Large intestine (tissue), 3 donors: Measurements from ENCODE around the gene MED13L. TPM values are rescaled to one million over a fixed set of nuclear protein-coding genes. Genes with fewer than 3 reads are reported as not detected.

Experiments used
- DNase-seq, 2 donors: peaks; one replicate each; pipeline versions ENCODE4 v3.0.0 to v3.0.0-alpha.2; 2013
- H3K27ac ChIP-seq: one replicate; pipeline ENCODE4 v1.5.1; 2013; ENCODE audit warnings: low read length
- H3K27me3 ChIP-seq: 2 replicates; pipeline ENCODE4 v1.6.1; 2013; ENCODE audit warnings: low read length; ENCODE audit not compliant: control insufficient read depth, insufficient read depth
- H3K36me3 ChIP-seq: 2 replicates; pipeline ENCODE4 v1.6.1; 2013; ENCODE audit warnings: low read length; ENCODE audit not compliant: control insufficient read depth, insufficient read depth
- H3K4me1 ChIP-seq: one replicate; pipeline ENCODE4 v1.6.1; 2013; ENCODE audit warnings: low read length; ENCODE audit not compliant: control insufficient read depth, insufficient read depth
- H3K4me3 ChIP-seq: one replicate; pipeline ENCODE4 v1.5.1; 2013; ENCODE audit warnings: low read length
- H3K9me3 ChIP-seq: one replicate; pipeline ENCODE4 v1.6.1; 2013; ENCODE audit warnings: mild to moderate bottlenecking, low read depth, low read length, moderate library complexity; ENCODE audit not compliant: control insufficient read depth
- WGBS: methylation state at CpG from one replicate; pipeline ENCODE4 v1.1.5; 2013; ENCODE audit warnings: low lambda C conversion rate; ENCODE audit not compliant: insufficient coverage; 5-methylcytosine and 5-hydroxymethylcytosine counted together
- polyA plus RNA-seq: library from polyadenylated mRNA; unstranded; fragments of 120-200 nt; gene quantifications from one replicate; pipeline ENCODE4 v1.2.1, GENCODE V29; 2013

Gene MED13L
- polyA plus RNA-seq, 1 donor = 69.3 TPM

DNA sequence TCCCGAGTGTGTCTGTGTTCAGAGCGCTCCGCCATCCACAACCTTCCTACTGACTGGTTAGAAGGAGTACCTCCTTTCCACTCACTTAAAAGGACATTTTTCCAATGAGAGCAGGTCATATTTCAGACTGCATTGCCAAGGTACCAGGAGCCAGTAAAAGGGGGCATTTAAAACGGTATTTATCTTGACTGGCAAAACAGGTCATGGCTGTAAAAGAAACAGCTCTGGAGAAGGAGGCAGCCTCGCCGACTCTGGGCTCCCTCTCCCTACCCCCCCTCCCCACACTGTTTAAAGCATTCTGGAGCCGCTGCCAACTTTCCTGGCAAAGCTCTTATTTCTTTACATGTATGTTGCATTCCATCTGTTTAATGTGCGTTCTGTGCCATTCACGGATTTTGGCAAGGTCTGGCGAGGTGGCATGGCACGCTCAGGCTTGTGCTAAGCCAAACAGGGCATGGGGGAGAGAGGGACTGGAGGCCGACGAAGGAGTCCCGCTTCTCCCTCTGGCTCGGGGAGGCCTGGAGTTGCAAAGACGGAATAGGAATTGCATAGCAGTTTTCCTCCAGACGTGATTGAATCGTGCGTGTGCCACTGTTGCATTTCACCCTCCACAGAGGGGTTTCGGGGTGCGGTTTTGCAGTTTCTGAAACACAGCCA is 41.2 kb upstream of the MED13L start:
- no peaks in the 10 kb centered on the region for H3K27me3 ChIP-seq
- H3K36me3 ChIP-seq = no peaks in the 10 kb centered on the region
- DNase-seq = no peak
- no CpG with 5 or more reads among the region's 21 CpGs for WGBS
- peak overlapping the region; percentile 6 for H3K27ac ChIP-seq
- no peak overlapping the region for H3K4me3 ChIP-seq
- H3K4me1 ChIP-seq = peaks cover 5% of the 10 kb centered on the region
- no peaks in the 10 kb centered on the region for H3K9me3 ChIP-seq

DNA sequence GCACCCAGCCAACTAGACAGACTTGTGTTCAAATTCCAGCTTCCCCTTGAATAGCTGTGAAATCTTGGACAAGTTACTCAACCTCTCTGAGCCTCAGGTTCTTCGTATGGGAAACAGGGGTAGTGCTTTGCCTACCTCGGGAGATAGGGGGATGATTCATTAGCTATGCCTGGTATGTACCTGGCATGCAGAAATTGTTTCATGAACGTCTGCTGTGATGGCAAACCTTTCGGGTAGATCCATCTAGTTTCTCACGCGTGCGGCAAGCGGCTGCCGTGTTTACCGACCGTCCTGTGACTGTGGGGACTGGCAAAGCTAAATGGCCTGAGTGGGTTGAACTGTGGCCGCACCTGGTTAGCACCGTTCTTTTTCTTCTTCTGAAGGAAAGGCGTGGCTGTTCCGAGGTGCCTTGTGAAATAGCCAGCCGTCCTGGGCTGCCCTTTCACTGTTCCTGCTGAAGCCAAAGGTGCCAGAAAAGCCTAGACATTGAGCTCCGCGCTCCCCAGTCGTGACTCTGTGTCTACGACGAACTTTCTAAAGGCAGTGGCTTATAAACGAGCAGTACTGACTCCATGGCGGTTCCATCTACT is 40.6 kb upstream of the MED13L start:
- no peaks in the 10 kb centered on the region for H3K27me3 ChIP-seq
- H3K4me3 ChIP-seq = no peak overlapping the region
- no CpG with 5 or more reads among the region's 23 CpGs for WGBS
- no peak overlapping the region for H3K27ac ChIP-seq
- no peaks in the 10 kb centered on the region for H3K36me3 ChIP-seq
- H3K9me3 ChIP-seq = no peaks in the 10 kb centered on the region
- H3K4me1 ChIP-seq = peaks cover 6% of the 10 kb centered on the region
- DNase-seq = no peak

DNA sequence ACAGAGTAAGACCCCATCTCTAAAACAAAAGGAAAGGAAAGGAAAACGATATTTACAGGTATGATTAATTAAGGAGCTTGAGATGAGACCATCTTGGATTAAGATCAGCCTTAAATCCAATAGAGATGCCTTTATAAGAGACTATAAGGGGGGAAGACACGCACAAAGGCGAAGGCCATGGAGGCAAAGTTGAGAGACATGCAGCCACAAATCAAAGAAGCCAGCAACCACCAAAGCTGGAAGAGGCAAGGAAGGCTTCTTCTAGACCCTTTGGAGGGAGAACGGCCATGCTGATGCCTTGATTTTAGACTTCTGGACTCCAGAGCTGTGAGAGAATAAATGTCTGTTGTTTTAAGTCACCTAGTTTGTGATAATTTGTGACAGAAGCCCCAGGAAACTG is 39.6 kb upstream of the MED13L start:
- 83% methylated on average over 1 of the region's 4 CpGs for WGBS
- H3K36me3 ChIP-seq = no peaks in the 10 kb centered on the region
- no peak for DNase-seq
- no peak overlapping the region for H3K4me3 ChIP-seq
- no peaks in the 10 kb centered on the region for H3K27me3 ChIP-seq
- H3K27ac ChIP-seq = no peak overlapping the region
- no peaks in the 10 kb centered on the region for H3K9me3 ChIP-seq
- peaks cover 8% of the 10 kb centered on the region for H3K4me1 ChIP-seq

DNA sequence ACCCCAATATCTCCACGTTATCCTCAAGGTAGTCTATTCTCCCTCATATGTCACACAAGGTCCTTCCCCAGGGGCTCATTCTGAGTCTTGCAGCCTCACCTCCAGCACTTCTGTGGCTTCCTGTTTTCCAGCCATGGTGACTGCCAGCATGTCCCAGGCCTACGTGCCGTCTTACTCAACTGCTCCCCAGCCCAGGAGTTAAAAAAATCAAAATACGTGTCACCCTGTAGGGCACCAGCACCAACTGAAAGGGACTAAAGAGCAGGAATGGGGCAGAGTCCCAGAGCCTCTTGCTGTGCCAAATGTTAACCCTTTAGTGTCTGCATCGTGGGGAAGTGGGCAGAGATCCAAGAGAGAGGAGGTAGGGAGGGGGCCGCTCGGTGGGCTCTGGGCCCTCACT is 37.0 kb upstream of the MED13L start:
- no peak for DNase-seq
- no peak overlapping the region for H3K27ac ChIP-seq
- H3K27me3 ChIP-seq = no peaks in the 10 kb centered on the region
- H3K4me1 ChIP-seq = peaks cover 8% of the 10 kb centered on the region
- no CpG with 5 or more reads among the region's 7 CpGs for WGBS
- H3K4me3 ChIP-seq = no peak overlapping the region
- H3K36me3 ChIP-seq = no peaks in the 10 kb centered on the region
- peaks cover under 1% of the 10 kb centered on the region for H3K9me3 ChIP-seq

DNA sequence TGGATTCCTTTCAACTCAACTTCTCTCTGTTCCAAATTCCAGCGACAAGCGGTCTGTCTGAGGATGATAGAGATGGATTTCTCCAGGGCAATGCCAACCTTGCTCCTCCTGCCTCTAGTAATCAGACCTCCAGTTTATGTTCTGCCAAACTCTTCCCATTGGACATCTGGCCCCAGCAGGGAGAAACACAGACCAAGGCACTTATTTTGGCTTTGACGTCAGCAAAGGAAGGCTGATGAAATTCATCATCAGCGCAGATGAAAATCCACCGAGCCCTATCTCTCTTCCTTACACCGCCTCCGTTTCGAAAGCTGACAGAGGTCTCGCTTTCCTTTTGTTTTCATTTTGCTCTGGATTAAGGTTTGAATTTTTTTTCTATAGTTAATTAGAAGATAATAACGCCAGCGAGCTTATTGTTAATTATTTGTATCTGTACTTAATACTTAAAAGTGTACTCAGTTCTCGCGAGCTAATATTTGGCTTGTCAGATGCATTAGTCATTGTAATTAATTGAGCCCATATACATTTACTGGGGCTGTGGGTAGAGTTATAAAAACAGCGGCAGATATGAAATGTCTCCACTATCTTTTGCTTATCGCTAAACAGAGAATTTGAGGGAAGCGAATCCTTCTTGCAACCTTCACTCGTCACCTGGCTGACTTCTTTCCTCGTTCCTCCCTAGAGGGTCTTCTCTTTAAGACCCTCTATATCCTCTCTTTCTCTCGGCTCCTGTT is 35.9 kb upstream of the MED13L start:
- peaks cover 4% of the 10 kb centered on the region for H3K9me3 ChIP-seq
- 26% methylated on average over 8 of the region's 19 CpGs for WGBS
- peak in 1 of 2 donors; percentile 39 for DNase-seq

DNA sequence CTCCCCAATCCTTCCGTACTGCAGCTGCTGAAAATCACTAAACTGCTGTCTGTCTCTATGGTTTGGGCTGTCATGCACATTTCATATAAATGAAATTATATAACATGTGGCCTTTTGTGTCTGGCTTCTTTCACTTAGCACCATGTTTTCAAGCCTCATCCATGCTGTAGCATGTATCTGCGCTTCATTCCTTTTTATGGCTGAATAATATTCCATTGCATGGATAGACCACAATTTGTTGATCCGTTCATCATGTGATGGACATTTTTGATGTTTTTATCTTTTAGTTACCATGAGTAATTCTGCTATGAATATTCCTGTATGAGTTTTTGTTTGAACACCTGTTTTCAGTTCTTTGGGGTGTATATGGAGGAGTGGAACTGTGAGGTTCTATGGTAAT is 32.6 kb upstream of the MED13L start:
- 100% methylated on average over 1 of the region's 3 CpGs for WGBS
- peaks cover 2% of the 10 kb centered on the region for H3K4me1 ChIP-seq
- no peaks in the 10 kb centered on the region for H3K36me3 ChIP-seq
- peaks cover 4% of the 10 kb centered on the region for H3K9me3 ChIP-seq
- H3K27me3 ChIP-seq = no peaks in the 10 kb centered on the region
- no peak overlapping the region for H3K27ac ChIP-seq
- H3K4me3 ChIP-seq = no peak overlapping the region
- no peak for DNase-seq

More for the DNA sequence above, 35.9 kb upstream of the MED13L start:
- peaks cover 2% of the 10 kb centered on the region for H3K4me1 ChIP-seq
- no peaks in the 10 kb centered on the region for H3K36me3 ChIP-seq
- no peak overlapping the region for H3K4me3 ChIP-seq
- H3K27ac ChIP-seq = no peak overlapping the region
- no peaks in the 10 kb centered on the region for H3K27me3 ChIP-seq

DNA sequence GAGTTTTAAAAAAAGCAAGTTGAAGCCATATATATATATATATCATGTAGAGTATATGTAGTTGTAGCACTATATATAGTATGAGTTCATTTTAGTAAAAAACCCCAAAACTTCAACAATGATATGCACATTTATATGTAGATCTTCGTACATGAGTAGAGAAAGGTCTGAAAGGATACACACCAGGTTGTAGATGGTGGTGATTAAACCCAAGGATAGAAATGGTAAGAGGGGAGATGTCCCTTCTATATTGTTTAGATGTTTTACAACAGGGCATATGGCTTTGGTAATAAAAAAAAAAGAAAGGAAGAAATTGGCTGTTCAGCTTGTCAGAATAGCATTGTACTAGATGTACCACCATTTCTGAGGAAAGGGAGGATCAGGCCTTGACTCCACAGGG is 31.9 kb upstream of the MED13L start:
- no peak overlapping the region for H3K4me3 ChIP-seq
- no CpG with 5 or more reads among the region's 1 CpG for WGBS
- H3K36me3 ChIP-seq = no peaks in the 10 kb centered on the region

DNA sequence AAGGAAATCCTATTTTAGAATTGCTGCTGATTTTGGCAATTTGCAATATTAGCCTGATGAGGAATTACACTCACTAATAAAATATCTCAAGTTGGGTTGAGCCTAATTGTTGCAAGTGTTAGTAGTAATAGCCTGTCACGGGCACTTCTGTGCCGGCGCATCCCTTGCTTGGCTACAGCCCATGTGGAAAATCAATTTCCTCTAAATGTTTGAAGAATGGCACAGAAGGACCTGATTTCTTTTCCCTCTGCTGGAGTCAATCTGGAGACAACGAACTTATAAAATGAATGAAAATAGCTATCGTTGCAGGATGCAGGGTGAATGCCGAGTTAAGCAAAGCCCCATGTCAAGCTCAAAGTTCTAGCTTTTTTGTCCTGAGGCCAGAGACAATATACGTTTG is 31.2 kb upstream of the MED13L start:
- no CpG with 5 or more reads among the region's 7 CpGs for WGBS
- H3K4me3 ChIP-seq = no peak overlapping the region

More for the DNA sequence above, 31.9 kb upstream of the MED13L start:
- peaks cover 4% of the 10 kb centered on the region for H3K9me3 ChIP-seq
- H3K27me3 ChIP-seq = no peaks in the 10 kb centered on the region
- DNase-seq = no peak
- no peak overlapping the region for H3K27ac ChIP-seq
- H3K4me1 ChIP-seq = peaks cover 2% of the 10 kb centered on the region

DNA sequence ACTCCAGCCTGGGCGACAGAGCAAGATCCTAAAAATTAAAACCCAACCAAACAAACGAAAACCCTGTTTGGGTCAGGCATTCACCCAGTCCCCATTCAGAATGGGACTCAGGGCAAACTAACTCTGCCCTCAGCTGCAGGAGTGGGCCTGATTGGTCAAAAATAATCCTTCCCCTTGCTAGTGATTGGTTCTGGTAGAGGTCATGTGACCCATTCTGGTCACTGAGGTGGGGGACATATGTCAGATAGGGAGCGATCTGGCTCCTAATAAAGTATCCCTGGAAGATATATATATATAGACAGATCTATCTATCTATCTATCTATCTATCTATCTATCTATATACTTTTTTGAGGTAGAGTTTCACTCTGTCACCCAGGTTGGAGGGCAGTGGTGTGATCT is 29.5 kb upstream of the MED13L start:
- no peaks in the 10 kb centered on the region for H3K36me3 ChIP-seq
- no peak overlapping the region for H3K4me3 ChIP-seq
- whole genome bisulfite sequencing = 100% methylated on average over 1 of the region's 3 CpGs
- H3K27me3 ChIP-seq = no peaks in the 10 kb centered on the region
- peaks cover 4% of the 10 kb centered on the region for H3K9me3 ChIP-seq
- no peak for DNase-seq
- peaks cover 5% of the 10 kb centered on the region for H3K4me1 ChIP-seq
- no peak overlapping the region for H3K27ac ChIP-seq

More for the DNA sequence above, 31.2 kb upstream of the MED13L start:
- H3K36me3 ChIP-seq = no peaks in the 10 kb centered on the region
- peaks cover 4% of the 10 kb centered on the region for H3K9me3 ChIP-seq
- no peak for DNase-seq
- H3K27ac ChIP-seq = no peak overlapping the region
- peaks cover 2% of the 10 kb centered on the region for H3K4me1 ChIP-seq
- H3K27me3 ChIP-seq = no peaks in the 10 kb centered on the region

DNA sequence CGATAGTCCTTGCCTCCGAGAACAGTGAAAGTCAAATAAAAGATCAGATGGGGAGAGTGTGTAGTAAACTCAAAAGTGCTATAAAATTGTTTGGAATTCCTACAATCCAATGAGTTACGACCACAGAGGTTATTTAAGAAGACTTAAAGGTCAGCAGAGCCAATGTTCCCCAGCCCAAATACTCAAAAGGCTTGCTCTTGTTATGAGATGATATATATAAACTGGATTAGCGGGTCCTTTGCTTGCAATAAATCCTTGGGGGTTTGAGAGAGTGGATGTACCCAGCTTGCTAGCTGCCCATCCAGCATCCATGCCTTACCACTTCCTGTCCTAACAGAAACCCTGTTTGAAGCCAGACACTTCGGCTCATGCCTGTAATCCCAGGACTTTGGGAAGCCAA is 29.0 kb upstream of the MED13L start:
- H3K9me3 ChIP-seq = peaks cover 4% of the 10 kb centered on the region
- H3K4me1 ChIP-seq = peaks cover 5% of the 10 kb centered on the region
- WGBS = 28% methylated on average over 3 of the region's 5 CpGs

More for the DNA sequence above, 29.0 kb upstream of the MED13L start:
- Histone ChIP-seq H3K27ac (no peak overlapping the region), H3K4me3 (no peak overlapping the region), H3K36me3 (no peaks in the 10 kb centered on the region), H3K27me3 (no peaks in the 10 kb centered on the region)
- DNase-seq = no peak
